Measurements from ENCODE around the gene LRRC4B.

Gene LRRC4B

DNA sequence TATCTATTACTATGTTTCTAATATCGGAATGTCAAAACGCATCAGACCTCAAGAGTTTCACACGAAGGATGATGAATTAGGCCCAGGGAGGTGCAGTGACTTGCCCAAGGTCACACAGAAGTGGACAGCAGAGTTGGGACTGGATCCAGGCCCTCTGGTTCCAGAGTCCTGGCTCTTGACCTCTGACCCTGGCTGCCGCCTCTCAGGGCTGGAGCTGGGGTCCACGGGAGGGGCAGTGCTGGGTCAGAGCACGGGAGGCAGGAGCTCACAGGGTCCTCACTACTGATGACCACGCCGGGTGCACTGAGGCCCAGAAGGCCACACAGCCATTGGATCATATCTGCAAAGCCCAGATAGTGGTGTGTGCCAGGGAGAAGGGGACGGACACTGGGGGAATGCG is 45.4 kb downstream of the LRRC4B start:
- DNase-seq (ENCODE audit: low spot score), result no peak

DNA sequence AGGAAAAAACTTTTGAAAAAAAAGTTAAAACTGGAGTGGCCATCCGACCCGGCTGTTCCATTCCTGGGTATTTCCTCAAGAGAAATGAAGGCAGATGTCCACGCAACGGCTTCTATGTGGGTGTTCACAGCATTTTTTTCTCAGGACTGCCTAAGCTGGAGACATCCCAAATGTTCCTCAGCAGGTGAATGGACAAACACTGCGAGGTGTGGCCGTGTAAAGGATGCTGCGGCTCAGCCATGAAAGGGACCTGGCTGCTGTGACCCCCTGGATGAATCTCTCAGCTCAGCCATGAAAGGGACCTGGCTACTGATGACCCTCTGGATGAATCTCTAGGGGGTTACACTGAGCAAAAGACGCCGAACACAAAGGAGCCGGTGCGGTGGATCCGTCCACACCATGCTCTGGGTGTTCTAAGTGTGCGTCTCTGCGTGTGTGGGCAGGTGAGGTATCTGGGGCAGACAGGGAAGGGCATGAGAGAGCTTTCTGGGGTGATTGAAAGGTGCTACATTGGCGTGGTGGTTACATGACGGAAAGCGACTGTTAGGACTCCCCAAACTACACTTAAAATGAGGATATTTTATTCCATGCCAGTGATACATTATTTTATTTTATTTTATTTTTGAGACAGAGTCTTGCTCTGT is 47.3 kb downstream of the LRRC4B start:
- DNase-seq (ENCODE audit: low spot score), result no peak

- DNase-seq (ENCODE audit: low spot score), result no peak
Measured at GRCh38 chr19:50519006-50519575, 49.1 kb downstream of the LRRC4B start.

DNA sequence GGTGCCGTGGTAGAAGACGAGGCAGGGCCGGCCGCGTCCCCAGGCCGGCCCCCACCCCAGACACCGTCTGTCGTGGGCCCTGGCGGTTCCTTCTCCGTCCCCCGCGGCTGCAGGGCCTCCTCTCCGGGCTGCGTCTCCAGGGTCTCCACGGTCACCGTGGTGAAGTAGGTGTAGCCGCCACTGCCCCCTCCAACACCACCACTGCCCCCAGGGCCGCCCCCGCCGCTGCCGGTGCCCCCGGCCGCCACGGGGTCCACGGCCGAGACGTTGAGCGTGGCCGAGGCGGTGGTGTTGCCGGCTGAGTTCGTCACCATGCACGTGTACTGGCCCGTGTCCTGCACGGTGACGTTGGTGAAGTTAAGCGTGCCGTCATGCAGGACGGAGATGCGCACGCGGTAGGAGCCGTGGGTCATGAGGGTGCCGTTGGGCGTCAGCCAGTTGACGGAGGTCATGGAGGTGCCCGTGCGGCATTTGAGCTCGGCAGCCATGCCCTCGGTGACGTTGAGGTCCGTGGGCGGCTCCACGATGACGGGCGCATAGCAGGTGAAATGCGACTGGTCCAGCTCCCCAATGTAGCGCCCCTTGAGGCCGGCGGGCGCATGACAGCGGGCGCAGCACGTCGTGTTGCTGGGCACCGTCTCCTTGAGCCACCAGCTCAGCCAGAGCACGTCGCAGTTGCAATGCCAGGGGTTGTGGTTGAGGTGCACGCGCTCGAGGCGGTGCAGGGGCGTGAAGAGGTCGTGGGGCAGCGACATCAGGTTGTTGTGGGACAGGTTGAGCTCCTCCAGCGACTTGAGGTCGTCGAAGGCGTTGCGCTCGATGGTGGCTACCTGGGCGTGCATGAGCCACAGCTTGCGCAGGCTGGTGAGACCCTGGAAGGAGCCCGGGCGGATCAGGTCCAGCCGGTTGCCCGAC is 49.9 kb downstream of the LRRC4B start:
- DNase-seq (ENCODE audit: low spot score), result no peak

- no peak for DNase-seq (ENCODE audit: low spot score)
Measured at GRCh38 chr19:50517704-50518075, 50.5 kb downstream of the LRRC4B start.

GRCh38 chr19:50516964-50517703 is 51.1 kb downstream of the LRRC4B start:
- no peak for DNase-seq (ENCODE audit: low spot score)

DNA sequence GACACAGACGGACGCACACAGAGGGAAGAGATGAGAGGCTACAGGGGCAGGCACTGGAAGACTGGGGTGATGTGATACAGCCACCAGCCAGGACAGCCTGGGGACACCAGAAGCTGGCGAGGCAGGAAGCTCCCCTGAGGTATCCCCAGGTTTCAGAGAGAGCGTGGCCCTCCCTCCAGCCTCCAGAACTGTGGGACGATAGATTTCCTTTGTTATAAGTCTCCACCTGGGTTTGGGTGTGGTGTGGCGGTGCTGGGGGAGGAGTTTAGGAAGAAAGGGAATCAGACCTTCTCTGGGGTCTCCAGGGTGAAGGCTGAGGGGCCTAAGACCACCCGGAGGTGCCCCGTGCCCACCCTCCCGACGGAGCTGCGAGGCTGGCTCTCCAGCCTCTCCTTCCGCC is 51.8 kb downstream of the LRRC4B start:
- DNase-seq (ENCODE audit: low spot score), result no peak

DNA sequence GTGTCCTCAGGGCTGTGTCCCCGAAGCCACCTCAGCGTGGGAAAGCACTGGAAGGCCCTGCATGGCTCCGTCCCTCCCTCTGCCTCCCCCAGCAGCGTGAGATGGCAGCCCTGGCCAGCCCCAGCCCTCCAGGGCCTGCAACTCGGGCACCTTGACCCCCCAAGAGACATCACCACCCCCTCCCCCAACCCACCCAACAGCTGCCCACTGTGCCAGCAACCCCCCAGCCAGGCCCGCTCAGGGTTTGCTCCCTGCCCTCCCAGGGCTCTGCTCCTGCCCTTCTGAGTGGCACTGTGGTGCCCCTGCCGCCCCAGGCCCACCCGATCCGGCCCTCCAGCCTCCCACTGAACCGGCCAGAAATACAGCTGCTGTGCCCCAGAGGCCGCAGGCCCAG is 53.1 kb downstream of the LRRC4B start:
- no peak for DNase-seq (ENCODE audit: low spot score)

- peak; percentile 81 for DNase-seq (ENCODE audit: low spot score)
Measured at GRCh38 chr19:50514346-50515167, 53.7 kb downstream of the LRRC4B start.

DNA sequence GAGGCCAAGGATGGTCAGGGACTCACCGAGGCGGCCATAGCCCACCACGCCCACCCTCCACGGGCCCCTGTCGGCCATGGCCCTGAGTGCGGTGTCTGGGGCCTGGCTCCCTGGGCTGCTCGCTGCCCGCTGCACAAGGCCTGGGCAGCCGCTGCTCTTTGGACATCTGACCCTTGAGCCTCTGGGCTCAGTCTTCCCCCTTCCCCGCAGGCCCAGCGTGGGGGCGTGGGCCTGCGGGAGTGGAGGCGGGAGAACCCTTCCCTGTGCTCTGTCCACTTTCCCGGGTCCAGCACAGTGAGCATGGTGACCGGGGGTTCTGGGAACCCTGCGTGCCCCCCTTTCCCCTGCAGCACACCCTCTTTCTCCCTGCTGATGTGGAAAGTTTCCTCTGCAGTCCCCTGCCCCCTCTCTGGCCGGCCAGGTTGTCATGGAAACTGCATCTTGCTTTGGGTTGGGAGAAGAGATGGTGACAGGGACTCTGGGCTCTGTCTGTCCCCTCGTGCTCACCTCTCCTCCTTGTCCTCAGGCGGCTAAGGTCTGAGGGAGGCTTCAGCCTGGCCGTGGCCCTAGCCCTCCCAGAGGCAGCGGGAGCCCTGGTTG is 54.4 kb downstream of the LRRC4B start, which contains the start of gene ASPDH:
ASPDH (minus strand) TSS at position 168 of the 600 bp plus-strand sequence; CDS start at position 78, 90 bp downstream.
- no peak for DNase-seq (ENCODE audit: low spot score)

- no peak for DNase-seq (ENCODE audit: low spot score)
Measured at GRCh38 chr19:50512999-50513745, 55.1 kb downstream of the LRRC4B start.

- DNase-seq (ENCODE audit: low spot score), result no peak
Measured at GRCh38 chr19:50512112-50512998, 55.9 kb downstream of the LRRC4B start.

GRCh38 chr19:50511069-50511822 is 57.0 kb downstream of the LRRC4B start, which contains the start of gene JOSD2:
Gene JOSD2, minus strand, starts transcription at chr19:50511191. Its CDS starts 760 bp downstream, at chr19:50510431.
- DNase-seq (ENCODE audit: low spot score), result peak; percentile 97

GRCh38 chr19:50510700-50511068 is 57.6 kb downstream of the LRRC4B start:
- peak; percentile 77 for DNase-seq (ENCODE audit: low spot score)

DNA sequence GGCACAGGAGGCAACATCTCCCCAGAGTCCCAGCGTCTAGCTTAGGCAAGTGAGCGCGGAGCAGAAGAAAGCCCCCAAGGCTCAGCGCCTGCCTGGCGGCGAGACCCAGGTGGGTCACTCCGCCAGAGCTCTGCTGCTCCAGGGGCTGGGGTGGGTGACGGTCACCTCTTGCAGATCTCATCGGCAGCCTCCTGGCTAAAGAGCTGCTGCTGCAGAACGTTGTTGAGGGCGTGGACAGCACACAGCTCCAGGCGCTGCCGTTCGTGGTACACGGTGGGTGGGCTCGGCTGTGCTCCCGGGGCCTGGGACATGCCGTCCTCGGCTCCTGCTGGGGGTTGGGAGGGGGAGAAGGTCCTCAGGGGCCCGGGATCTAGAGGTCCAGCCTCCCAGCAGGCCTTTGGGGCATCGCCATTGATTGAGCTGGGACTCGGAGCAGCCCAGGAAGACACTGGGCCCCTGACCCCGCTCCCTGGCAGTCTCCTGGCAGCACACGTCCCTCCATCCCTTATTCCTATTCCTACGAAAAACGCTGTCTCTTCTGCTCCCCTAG is 58.0 kb downstream of the LRRC4B start:
- DNase-seq (ENCODE audit: low spot score), result no peak

GRCh38 chr19:50509366-50509765 is 58.9 kb downstream of the LRRC4B start:
- DNase-seq (ENCODE audit: low spot score), result no peak

DNA sequence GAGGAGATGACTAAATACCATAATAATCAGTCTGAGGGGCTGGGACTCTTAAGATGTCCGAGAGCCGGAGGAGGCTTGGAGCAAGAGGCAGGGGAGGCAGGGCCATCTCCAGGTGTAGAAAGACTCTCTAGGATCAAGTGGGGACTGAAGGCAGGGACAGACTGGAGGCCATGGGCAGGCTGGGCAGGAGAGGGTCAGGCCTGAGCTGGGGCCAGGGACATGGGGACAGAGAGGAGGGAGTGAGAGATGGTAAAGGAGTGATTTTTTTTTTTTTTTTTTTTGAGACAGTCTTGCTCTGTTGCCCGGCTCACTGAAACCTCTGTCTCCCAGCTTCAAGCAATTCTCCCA is 59.4 kb downstream of the LRRC4B start:
- no peak for DNase-seq (ENCODE audit: low spot score)

GRCh38 chr19:50507376-50507775 is 60.9 kb downstream of the LRRC4B start:
- no peak for DNase-seq (ENCODE audit: low spot score)
